HepG2 (cell line): ENCODE data around the gene MAP2K5. TPM values are rescaled to one million over a fixed set of nuclear protein-coding genes. Genes with fewer than 3 reads are reported as not detected.

Experiments
- ATAC-seq: fragments of 200-7000 bp; cut with Tn5 transposase; 3 replicates; pipeline ENCODE4 v1.9.1; 2020; ENCODE audit warnings: mild to moderate bottlenecking, moderate library complexity
- BruUV-seq: library from RNA; stranded (reverse); fragments of 400-500 nt; replicated peaks from 2 replicates; lab custom pipeline; 2021; lab: Mats Ljungman, UMichigan
- CTCF ChIA-PET: fragments of 300-600 bp; formaldehyde crosslinking; extraction: SDS; loops from one replicate; lab custom pipeline; 2021; ENCODE audit warnings: low total read pairs, inconsistent platforms, low intra/inter-chr PET ratio; lab: Yijun Ruan, JAX
- POLR2A ChIA-PET: fragments of 350-600 bp; sonication (Branson Sonifier 250); formaldehyde crosslinking; loops from one replicate; lab custom pipeline; 2020; ENCODE audit warnings: antibody characterized with exemption, inconsistent platforms; lab: Yijun Ruan, JAX
- DNase-seq: peaks from one replicate; pipeline ENCODE4 v3.0.0-alpha.2; 2015; ENCODE audit warnings: low spot score
- FAIRE-seq: peaks from 3 replicates; lab custom pipeline; 2011; peaks lifted over from hg19 to GRCh38; lab: Jason Lieb, UNC
- H2AFZ ChIP-seq: one replicate; pipeline ENCODE4 v1.6.1; 2011; ENCODE audit warnings: low read length, inconsistent platforms
- H3K27ac ChIP-seq: fragments of 300-600 bp; 3 replicates; pipeline ENCODE4 v1.8.0; 2011; ENCODE audit warnings: mixed run types, mild to moderate bottlenecking, mixed read lengths, low read length, inconsistent platforms; ENCODE audit not compliant: insufficient read depth; ENCODE audit errors: extremely low read length
- H3K27me3 ChIP-seq, 2 experiments: fragments of 200-600 bp in 1 of 2; 2 replicates in 1 of 2; 3 replicates in 1 of 2; pipeline versions ENCODE4 v1.6.0 to v1.8.0; 2011; ENCODE audit warnings: low read length in 2 of 2, mild to moderate bottlenecking in 2 of 2, moderate library complexity in 2 of 2, inconsistent platforms in 1 of 2; ENCODE audit not compliant: insufficient read depth in 2 of 2, control insufficient read depth in 1 of 2
- H3K36me3 ChIP-seq, 2 experiments: fragments of 200-600 bp in 1 of 2; replicated peaks in 1 of 2; 2 replicates in 1 of 2; 3 replicates in 1 of 2; pipeline versions ENCODE4 v1.5.1 to v1.8.0; 2011; ENCODE audit warnings: low read length in 2 of 2, inconsistent platforms in 1 of 2; ENCODE audit not compliant: insufficient read depth in 2 of 2, control insufficient read depth in 1 of 2
- H3K4me1 ChIP-seq: 2 replicates; pipeline ENCODE4 v1.5.1; 2012; ENCODE audit warnings: low read length, inconsistent platforms; ENCODE audit not compliant: insufficient read depth
- H3K4me2 ChIP-seq: 2 replicates; pipeline ENCODE4 v1.6.0; 2011; ENCODE audit warnings: low read depth, low read length, inconsistent platforms
- H3K4me3 ChIP-seq, 3 experiments: fragments of 200-600 bp in 1 of 3; sonication (generic), shearing (Covaris generic) in 1 of 3; replicated peaks in 1 of 3; 2 replicates each; pipeline ENCODE4 v1.5.1; 2011 to 2016; ENCODE audit warnings: low read length in 3 of 3, inconsistent platforms in 2 of 3, low read depth in 2 of 3, mild to moderate bottlenecking in 2 of 3, control low read depth in 1 of 3, mixed read lengths in 1 of 3; ENCODE audit not compliant: insufficient read depth in 1 of 3
- H3K79me2 ChIP-seq: one replicate; pipeline ENCODE4 v1.6.1; 2011; ENCODE audit warnings: low read length, inconsistent platforms; ENCODE audit not compliant: insufficient read depth
- H3K9ac ChIP-seq: 2 replicates; pipeline ENCODE4 v1.6.0; 2011; ENCODE audit warnings: mild to moderate bottlenecking, low read depth, low read length, inconsistent platforms; ENCODE audit not compliant: insufficient read depth
- H3K9me3 ChIP-seq: 2 replicates; pipeline ENCODE4 v1.5.1; 2012; ENCODE audit warnings: mild to moderate bottlenecking, low read length
- H4K20me1 ChIP-seq: 2 replicates; pipeline ENCODE4 v1.6.0; 2011; ENCODE audit warnings: inconsistent platforms, mild to moderate bottlenecking, low read length, moderate library complexity; ENCODE audit not compliant: insufficient read depth
- ATRX ChIP-seq: sonication (generic); formaldehyde crosslinking; IDR thresholded peaks from 2 replicates; pipeline ENCODE4 v1.4.0; 2020; ENCODE audit warnings: missing genetic modification reagents, borderline replicate concordance
- DNMT1 ChIP-seq: sonication (generic); formaldehyde crosslinking; IDR thresholded peaks from 2 replicates; pipeline ENCODE4 v1.5.1; 2020; ENCODE audit warnings: mild to moderate bottlenecking, missing genetic modification reagents
- MIER2 ChIP-seq: IDR thresholded peaks from 2 replicates; pipeline ENCODE4 v1.6.1; 2016; ENCODE audit warnings: missing biosample characterization, missing genetic modification reagents
- PAF1 ChIP-seq: IDR thresholded peaks from 2 replicates; pipeline ENCODE4 v1.6.1; 2016; ENCODE audit warnings: missing genetic modification reagents, missing compliant biosample characterization
- RCOR2 ChIP-seq: IDR thresholded peaks from 2 replicates; pipeline ENCODE4 v1.6.1; 2016; ENCODE audit warnings: missing biosample characterization, missing genetic modification reagents
- REST ChIP-seq, 2 experiments: IDR thresholded peaks; 2 replicates each; pipeline ENCODE4 v1.6.1; 2011 to 2012; ENCODE audit warnings: low read length in 2 of 2, borderline replicate concordance in 1 of 2, low read depth in 1 of 2, mild to moderate bottlenecking in 1 of 2, moderate library complexity in 1 of 2
- RNF2 ChIP-seq: fragments of 450-650 bp; conservative IDR thresholded peaks from 2 replicates; pipeline ENCODE4 v1.6.1; 2016; ENCODE audit warnings: low read depth
- SPEN ChIP-seq: sonication (generic); formaldehyde crosslinking; IDR thresholded peaks from 2 replicates; pipeline ENCODE4 v1.5.1; 2020; ENCODE audit warnings: low read depth, mild to moderate bottlenecking, missing genetic modification reagents
- TSC22D2 ChIP-seq: sonication (generic); formaldehyde crosslinking; IDR thresholded peaks from 2 replicates; pipeline ENCODE4 v1.5.1; 2020; ENCODE audit warnings: missing genetic modification reagents, mild to moderate bottlenecking, borderline replicate concordance
- ZMYM2 ChIP-seq: sonication (generic); formaldehyde crosslinking; IDR thresholded peaks from 2 replicates; pipeline ENCODE4 v1.8.0; 2022; ENCODE audit warnings: mild to moderate bottlenecking, missing genetic modification reagents
- ZNF768 ChIP-seq: sonication (generic); formaldehyde crosslinking; IDR thresholded peaks from 2 replicates; pipeline ENCODE4 v1.4.0; 2020; ENCODE audit warnings: missing genetic modification reagents
- ZNF792 ChIP-seq: IDR thresholded peaks from 2 replicates; pipeline ENCODE4 v1.6.1; 2016
- ZNF800 ChIP-seq: sonication (generic); formaldehyde crosslinking; IDR thresholded peaks from 2 replicates; pipeline ENCODE4 v1.4.0; 2020; ENCODE audit warnings: missing genetic modification reagents
- ZSCAN30 ChIP-seq: sonication (generic); formaldehyde crosslinking; IDR thresholded peaks from 2 replicates; pipeline ENCODE4 v1.5.0; 2020; ENCODE audit warnings: mild to moderate bottlenecking, missing genetic modification reagents
- WGBS: methylation state at CpG from one replicate; pipeline ENCODE4 v1.1.6; 2017; ENCODE audit warnings: low lambda C conversion rate; 5-methylcytosine and 5-hydroxymethylcytosine counted together
- in situ Hi-C: cut with HindIII; loops from 2 replicates; pipeline ENCODE4 v1.10.0; 2017; ENCODE audit warnings: low pct_unique_long_range_greater_than_20kb; ENCODE audit not compliant: extremely low pct_ligation_motif_present
- intact Hi-C: fragments of 100-400 bp; cut with micrococcal nuclease; formaldehyde crosslinking; loops from one replicate; pipeline ENCODE4 v1.10.0; 2022; ENCODE audit not compliant: unreplicated experiment
- polyA plus RNA-seq, 8 experiments: library from polyadenylated mRNA; depleted of rRNA in 3 of 8; stranded (reverse) in 7 of 8; unstranded in 1 of 8; fragments of >200 nt; fragmentation: Illumina TruSeq in 4 of 8; extraction: Trizol in 4 of 8; gene quantifications; 2 replicates each; pipeline versions ENCODE4 v1.2.1 to v1.2.3, GENCODE V29; 2011 to 2016; ENCODE audit warnings: low read depth in 4 of 8, missing spikeins in 1 of 8, mixed read lengths in 1 of 8; ENCODE audit not compliant: insufficient read depth in 1 of 8
- total RNA-seq, 5 experiments: library from RNA; depleted of rRNA; stranded (reverse); fragments of >200 nt; fragmentation: Illumina TruSeq; extraction: Trizol; gene quantifications; 2 replicates each; pipeline ENCODE4 v1.2.3, GENCODE V29; 2016; ENCODE audit warnings: low read depth in 1 of 5
- TF ChIP-seq, protein P1 (sequence below): conservative IDR thresholded peaks from 2 replicates; pipeline ENCODE4 v1.6.1; 2018; ENCODE audit warnings: missing genetic modification reagents

Gene MAP2K5
- total and polyA plus RNA-seq, 2 of the 13 experiments (the other 11 are each of a cell fraction or from before 2014, with no cell fraction given), result 4.0 to 4.3 TPM

- TF ChIP-seq SPEN (CRISPR knock-in tag) (no peak), RNF2 (no peak), RCOR2 (CRISPR knock-in tag) (no peak), TSC22D2 (CRISPR knock-in tag) (no peak), PAF1 (CRISPR knock-in tag) (no peak)
- TF ChIP-seq, protein P1, sequence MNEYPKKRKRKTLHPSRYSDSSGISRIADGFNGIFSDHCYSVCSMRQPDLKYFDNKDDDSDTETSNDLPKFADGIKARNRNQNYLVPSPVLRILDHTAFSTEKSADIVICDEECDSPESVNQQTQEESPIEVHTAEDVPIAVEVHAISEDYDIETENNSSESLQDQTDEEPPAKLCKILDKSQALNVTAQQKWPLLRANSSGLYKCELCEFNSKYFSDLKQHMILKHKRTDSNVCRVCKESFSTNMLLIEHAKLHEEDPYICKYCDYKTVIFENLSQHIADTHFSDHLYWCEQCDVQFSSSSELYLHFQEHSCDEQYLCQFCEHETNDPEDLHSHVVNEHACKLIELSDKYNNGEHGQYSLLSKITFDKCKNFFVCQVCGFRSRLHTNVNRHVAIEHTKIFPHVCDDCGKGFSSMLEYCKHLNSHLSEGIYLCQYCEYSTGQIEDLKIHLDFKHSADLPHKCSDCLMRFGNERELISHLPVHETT (CRISPR knock-in tag), result no peak
- TF ChIP-seq, all 625 proteins: peak for 0
These were observed 281.9 kb downstream of the MAP2K5 start (continued) for GRCh38 chr15:67824197-67824968.

DNA sequence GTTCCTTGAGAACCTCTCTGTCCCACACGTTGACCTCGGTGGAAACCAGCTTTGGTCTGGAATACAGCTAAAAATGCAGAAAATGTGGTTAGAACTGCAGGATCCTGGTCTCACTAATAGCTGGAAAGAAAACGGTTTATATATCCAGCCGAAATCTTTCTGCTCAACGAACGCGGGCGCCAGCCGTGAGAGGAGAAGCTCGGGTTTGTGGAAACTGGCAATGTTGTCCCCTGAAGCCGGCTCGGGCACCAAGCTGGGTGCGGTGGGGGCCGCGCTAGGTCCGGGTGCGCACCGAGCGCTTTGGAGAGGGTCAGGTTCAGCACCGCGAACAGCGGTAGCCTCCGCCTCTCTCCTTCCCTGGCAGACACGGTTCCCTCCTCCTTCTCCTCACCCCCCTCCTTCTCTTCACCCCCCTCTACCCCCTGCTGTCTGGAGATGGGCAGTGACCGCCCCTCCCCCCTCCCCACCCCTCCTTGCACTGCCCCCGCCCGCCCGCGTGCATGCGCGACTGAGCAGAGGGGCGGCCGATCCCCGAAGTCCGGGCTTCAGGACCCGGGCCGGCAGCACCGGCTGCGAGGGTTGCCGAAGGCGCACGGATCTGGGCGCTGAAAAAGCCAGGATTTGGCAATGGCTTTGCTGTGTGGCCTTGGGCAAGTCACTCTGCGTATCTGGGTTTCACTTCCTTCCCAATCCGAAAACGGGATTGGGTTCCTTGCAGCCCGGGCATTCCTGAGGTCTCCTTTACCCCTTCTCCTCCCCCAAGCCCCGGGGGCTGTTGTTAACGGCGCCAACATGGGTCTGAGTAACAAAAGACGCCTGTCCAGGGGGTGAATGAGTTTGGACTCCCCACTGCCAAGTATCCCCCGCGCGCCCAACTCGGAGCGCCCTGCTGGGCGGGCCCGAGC is 282.7 kb downstream of the MAP2K5 start, which contains the start of gene SKOR1:
Gene SKOR1, plus strand, starts transcription at position 534 of the 905 bp plus-strand sequence. Its CDS starts 94 bp downstream, at position 628.
- no TSS peak for BruUV-seq
- no peak within 1 kb of the TSS for H3K9ac ChIP-seq
- in situ Hi-C loops (no loop called here), intact Hi-C loops (no loop called here)
- H2AFZ ChIP-seq, result no peak within 1 kb of the TSS
- peaks cover 7% of the 10 kb centered on the region; the same call in 1 of the 2 replicates for H4K20me1 ChIP-seq
- no peak within 1 kb of the TSS for H3K27ac ChIP-seq
- DNase-seq (no peak), FAIRE-seq (no peak)
- H3K27me3 ChIP-seq, result peaks cover 15 to 66% of the 10 kb centered on the region in 2 experiments
- H3K4me3 ChIP-seq, result no peak within 1 kb of the TSS
- WGBS, result 35% methylated on average over 35 of the region's 58 CpGs
- CTCF ChIA-PET, result no interaction called here
- no peaks in the 10 kb centered on the region for H3K79me2 ChIP-seq
- POLR2A ChIA-PET, result no interaction called here
- no peaks in the 10 kb centered on the region for H3K4me1 ChIP-seq
- H3K4me2 ChIP-seq, result no peak within 1 kb of the TSS
- no peak for TF ChIP-seq ZSCAN30
- TF ChIP-seq ZMYM2 (CRISPR knock-in tag), result no peak
- TF ChIP-seq REST (IDR thresholded peaks at IDR 0.05; ENCODE audit: borderline replicate concordance in 1 of 2, low read depth in 1 of 2, low read length in 2 of 2), result peak; percentile 60 to 88
- 0 out of 2 replicates have a peak, but pooled peaks have one; percentile 69 for TF ChIP-seq MIER2
- TF ChIP-seq ZNF792 (CRISPR knock-in tag), result no peak
- no peak for TF ChIP-seq DNMT1 (CRISPR knock-in tag)
- peak; percentile 66 for TF ChIP-seq ZNF768 (CRISPR knock-in tag)
- TF ChIP-seq ATRX, result no peak
- peak; percentile 93 for TF ChIP-seq ZNF800 (CRISPR knock-in tag)
- TF ChIP-seq, all 625 proteins: peak for 4
- H3K9me3 ChIP-seq, result no peaks in the 10 kb centered on the region
- ATAC-seq, result no peak
- no peaks in the 10 kb centered on the region for H3K36me3 ChIP-seq
